HEK293 (cell line): ENCODE data around the gene CSMD2.

Source experiments
- CTCF ChIA-PET: fragments of 350-600 bp; formaldehyde crosslinking; extraction: SDS; loops from one replicate; lab custom pipeline; 2021; ENCODE audit warnings: antibody characterized with exemption; lab: Yijun Ruan, JAX
- POLR2A ChIA-PET: fragments of 300-600 bp; formaldehyde crosslinking; extraction: SDS; loops from one replicate; lab custom pipeline; 2020; ENCODE audit warnings: antibody characterized with exemption, inconsistent platforms; lab: Yijun Ruan, JAX
- H3K27ac ChIP-seq: fragments of 200-500 bp; sonication (Bioruptor generic); 2 replicates; pipeline ENCODE4 v1.5.1; 2014; ENCODE audit warnings: low read depth, low read length, control low read depth, inconsistent platforms; ENCODE audit errors: extremely low read depth
- H3K36me3 ChIP-seq, 2 experiments: fragments of 200-500 bp in 1 of 2; sonication (Bioruptor generic) in 1 of 2; 1 replicate in 1 of 2; 2 replicates in 1 of 2; pipeline ENCODE4 v1.5.1; 2014 to 2017; ENCODE audit warnings: inconsistent platforms in 2 of 2, low read length in 2 of 2; ENCODE audit not compliant: control insufficient read depth in 2 of 2, insufficient read depth in 1 of 2
- H3K4me1 ChIP-seq: fragments of 200-500 bp; sonication (Bioruptor generic); 2 replicates; pipeline ENCODE4 v1.5.1; 2014; ENCODE audit warnings: mild to moderate bottlenecking, low read length, inconsistent platforms; ENCODE audit not compliant: control insufficient read depth, insufficient read depth
- H3K4me3 ChIP-seq: 2 replicates; pipeline ENCODE4 v1.5.1; 2011; ENCODE audit warnings: low read depth, mild to moderate bottlenecking, control low read depth, low read length, moderate library complexity
- H3K9me3 ChIP-seq: fragments of 200-500 bp; sonication (Bioruptor generic); 2 replicates; pipeline ENCODE4 v1.5.1; 2014; ENCODE audit warnings: low read depth, low read length, inconsistent platforms; ENCODE audit not compliant: control insufficient read depth, insufficient read depth
- BCL11B ChIP-seq: fragments of 450-650 bp; formaldehyde crosslinking; IDR thresholded peaks from 2 replicates; pipeline ENCODE4 v1.5.1; 2016; ENCODE audit warnings: low read depth, missing biosample characterization, missing genetic modification characterization
- GLIS2 ChIP-seq: fragments of 450-650 bp; formaldehyde crosslinking; IDR thresholded peaks from 2 replicates; pipeline ENCODE4 v1.5.1; 2016; ENCODE audit warnings: missing biosample characterization, missing genetic modification characterization
- MEIS1 ChIP-seq: sonication (generic); formaldehyde crosslinking; IDR thresholded peaks from 2 replicates; pipeline ENCODE4 v1.8.1; 2022; ENCODE audit warnings: missing genetic modification reagents, mild to moderate bottlenecking, borderline replicate concordance
- MZF1 ChIP-seq: fragments of 450-650 bp; formaldehyde crosslinking; IDR thresholded peaks from 2 replicates; pipeline ENCODE4 v1.5.1; 2017; ENCODE audit warnings: missing biosample characterization, missing genetic modification characterization, borderline replicate concordance
- SALL2 ChIP-seq: fragments of 450-650 bp; formaldehyde crosslinking; IDR thresholded peaks from 2 replicates; pipeline ENCODE4 v1.5.0; 2017; ENCODE audit warnings: missing biosample characterization, mild to moderate bottlenecking, missing genetic modification characterization, borderline replicate concordance
- SETDB1 ChIP-seq: IDR thresholded peaks from one replicate; pipeline ENCODE4 v1.6.1; 2017; ENCODE audit warnings: mild to moderate bottlenecking, low read length, moderate library complexity, mixed read lengths; ENCODE audit not compliant: insufficient read length
- ZBTB7A ChIP-seq: fragments of 450-650 bp; formaldehyde crosslinking; IDR thresholded peaks from 2 replicates; pipeline ENCODE4 v1.5.1; 2016; ENCODE audit warnings: low read depth, missing biosample characterization, missing genetic modification characterization
- ZFHX2 ChIP-seq: fragments of 450-650 bp; formaldehyde crosslinking; conservative IDR thresholded peaks from 2 replicates; pipeline ENCODE4 v1.5.1; 2016; ENCODE audit warnings: missing biosample characterization, missing genetic modification characterization
- ZNF155 ChIP-seq: fragments of 450-650 bp; formaldehyde crosslinking; IDR thresholded peaks from 2 replicates; pipeline ENCODE4 v1.5.1; 2016; ENCODE audit warnings: missing biosample characterization, missing genetic modification characterization
- ZNF223 ChIP-seq: fragments of 450-650 bp; formaldehyde crosslinking; IDR thresholded peaks from 2 replicates; pipeline ENCODE4 v1.5.1; 2016; ENCODE audit warnings: missing biosample characterization, missing genetic modification characterization
- ZNF266 ChIP-seq: fragments of 450-650 bp; formaldehyde crosslinking; IDR thresholded peaks from 2 replicates; pipeline ENCODE4 v1.5.1; 2016; ENCODE audit warnings: missing biosample characterization, missing genetic modification characterization, low read depth
- ZNF292 ChIP-seq: fragments of 450-650 bp; formaldehyde crosslinking; IDR thresholded peaks from 2 replicates; pipeline ENCODE4 v1.5.1; 2016; ENCODE audit warnings: low read depth, missing biosample characterization, missing genetic modification characterization, borderline replicate concordance
- ZNF335 ChIP-seq: fragments of 450-650 bp; formaldehyde crosslinking; conservative IDR thresholded peaks from 2 replicates; pipeline ENCODE4 v1.5.1; 2016; ENCODE audit warnings: missing biosample characterization, missing genetic modification characterization
- ZNF37A ChIP-seq: fragments of 450-650 bp; IDR thresholded peaks from 2 replicates; pipeline ENCODE4 v1.5.1; 2018; ENCODE audit warnings: missing biosample characterization, missing genetic modification characterization
- ZNF426 ChIP-seq: fragments of 450-650 bp; formaldehyde crosslinking; IDR thresholded peaks from 2 replicates; pipeline ENCODE4 v1.5.1; 2017; ENCODE audit warnings: missing biosample characterization, missing genetic modification characterization, mild to moderate bottlenecking, inconsistent platforms, moderate library complexity
- ZNF621 ChIP-seq: fragments of 450-650 bp; formaldehyde crosslinking; IDR thresholded peaks from 2 replicates; pipeline ENCODE4 v1.5.1; 2017; ENCODE audit warnings: missing biosample characterization, missing genetic modification characterization
- ZNF623 ChIP-seq: fragments of 450-650 bp; formaldehyde crosslinking; IDR thresholded peaks from 2 replicates; pipeline ENCODE4 v1.5.1; 2016; ENCODE audit warnings: missing biosample characterization, missing genetic modification characterization
- TF ChIP-seq, protein P1 (sequence below): fragments of 450-650 bp; formaldehyde crosslinking; IDR thresholded peaks from 2 replicates; pipeline ENCODE4 v1.5.0; 2017; ENCODE audit warnings: missing biosample characterization, missing genetic modification characterization, borderline replicate concordance
- TF ChIP-seq, protein P2 (sequence below): fragments of 450-650 bp; formaldehyde crosslinking; IDR thresholded peaks from 2 replicates; pipeline ENCODE4 v1.5.1; 2017; ENCODE audit warnings: missing biosample characterization, missing genetic modification characterization
- TF ChIP-seq, protein P3 (sequence below): fragments of 450-650 bp; formaldehyde crosslinking; optimal IDR thresholded peaks from 2 replicates; pipeline ENCODE3; 2016; ENCODE audit warnings: missing biosample characterization, mild to moderate bottlenecking, missing genetic modification characterization
- TF ChIP-seq, protein P4 (sequence below): fragments of 450-650 bp; formaldehyde crosslinking; IDR thresholded peaks from 2 replicates; pipeline ENCODE4 v1.5.1; 2017; ENCODE audit warnings: missing biosample characterization, missing genetic modification characterization
- TF ChIP-seq, protein P5 (sequence below): fragments of 450-650 bp; formaldehyde crosslinking; IDR thresholded peaks from 2 replicates; pipeline ENCODE4 v1.5.1; 2016; ENCODE audit warnings: missing biosample characterization, missing genetic modification characterization

The CSMD2 gene

DNA sequence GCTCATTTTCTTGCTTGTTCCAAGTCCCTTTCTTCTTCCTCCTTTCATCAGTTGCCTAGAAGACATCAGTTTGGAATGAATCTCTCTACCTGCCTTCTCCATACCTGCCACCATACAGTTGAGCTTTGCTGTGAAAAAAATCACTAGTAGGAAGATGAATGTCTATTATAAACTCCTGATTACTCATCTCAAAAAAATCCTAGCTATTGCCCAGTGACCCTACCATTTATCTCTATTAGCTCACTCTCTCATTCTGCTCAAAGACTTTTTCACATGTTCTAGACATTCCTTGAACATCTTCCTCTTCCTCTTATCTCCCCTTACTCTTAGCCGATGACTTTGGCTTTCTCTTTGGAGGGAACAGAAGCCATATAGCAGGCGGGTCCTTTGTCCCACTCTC is 350.9 kb downstream of the CSMD2 start:
- CTCF ChIA-PET: interaction anchor here (0.6 to 1.3 kb wide), 2 partner anchors 15 to 200 kb away, joined by 3 to 5 read pairs; no protein-coding TSS in a partner anchor
- H3K4me3 ChIP-seq: no peak overlapping the region
- TF ChIP-seq BCL11B (tag by site-specific recombination) (no peak), ZBTB7A (tag by site-specific recombination) (no peak), GLIS2 (tag by site-specific recombination) (no peak)
- TF ChIP-seq, all 188 proteins: peak for 0
- Histone ChIP-seq H3K9me3 (no peaks in the 10 kb centered on the region), H3K36me3 (no peaks in the 10 kb centered on the region), H3K27ac (no peak overlapping the region), H3K4me1 (no peaks in the 10 kb centered on the region; the same call in 1 of the 2 replicates)
- POLR2A ChIA-PET: no interaction called here

DNA sequence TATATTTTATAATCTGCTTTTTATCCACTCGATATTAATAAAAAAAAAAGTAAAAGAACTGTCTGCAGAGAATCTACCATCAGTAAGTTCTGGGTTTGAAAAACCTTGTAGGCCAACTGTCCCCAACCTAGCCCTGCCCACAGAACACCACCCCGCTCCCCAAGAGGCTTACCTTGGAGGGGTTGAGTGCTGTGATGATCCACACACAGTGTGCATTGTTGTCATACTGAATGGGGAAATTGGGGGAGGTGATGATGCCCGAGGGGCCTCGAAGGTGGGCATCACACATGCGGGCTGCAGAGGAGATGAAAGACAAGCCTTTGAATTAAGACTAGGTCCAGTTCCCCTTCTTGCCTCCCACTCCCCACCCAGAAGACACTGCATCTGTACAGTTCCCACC is 354.5 kb downstream of the CSMD2 start:
- no peak overlapping the region for H3K4me3 ChIP-seq
- TF ChIP-seq, protein P1, sequence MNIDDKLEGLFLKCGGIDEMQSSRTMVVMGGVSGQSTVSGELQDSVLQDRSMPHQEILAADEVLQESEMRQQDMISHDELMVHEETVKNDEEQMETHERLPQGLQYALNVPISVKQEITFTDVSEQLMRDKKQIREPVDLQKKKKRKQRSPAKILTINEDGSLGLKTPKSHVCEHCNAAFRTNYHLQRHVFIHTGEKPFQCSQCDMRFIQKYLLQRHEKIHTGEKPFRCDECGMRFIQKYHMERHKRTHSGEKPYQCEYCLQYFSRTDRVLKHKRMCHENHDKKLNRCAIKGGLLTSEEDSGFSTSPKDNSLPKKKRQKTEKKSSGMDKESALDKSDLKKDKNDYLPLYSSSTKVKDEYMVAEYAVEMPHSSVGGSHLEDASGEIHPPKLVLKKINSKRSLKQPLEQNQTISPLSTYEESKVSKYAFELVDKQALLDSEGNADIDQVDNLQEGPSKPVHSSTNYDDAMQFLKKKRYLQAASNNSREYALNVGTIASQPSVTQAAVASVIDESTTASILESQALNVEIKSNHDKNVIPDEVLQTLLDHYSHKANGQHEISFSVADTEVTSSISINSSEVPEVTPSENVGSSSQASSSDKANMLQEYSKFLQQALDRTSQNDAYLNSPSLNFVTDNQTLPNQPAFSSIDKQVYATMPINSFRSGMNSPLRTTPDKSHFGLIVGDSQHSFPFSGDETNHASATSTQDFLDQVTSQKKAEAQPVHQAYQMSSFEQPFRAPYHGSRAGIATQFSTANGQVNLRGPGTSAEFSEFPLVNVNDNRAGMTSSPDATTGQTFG (tag by site-specific recombination): no peak
- no peak for TF ChIP-seq ZFHX2 (tag by site-specific recombination)
- TF ChIP-seq SETDB1: no peak
- TF ChIP-seq ZNF155 (tag by site-specific recombination): no peak
- TF ChIP-seq, protein P2, sequence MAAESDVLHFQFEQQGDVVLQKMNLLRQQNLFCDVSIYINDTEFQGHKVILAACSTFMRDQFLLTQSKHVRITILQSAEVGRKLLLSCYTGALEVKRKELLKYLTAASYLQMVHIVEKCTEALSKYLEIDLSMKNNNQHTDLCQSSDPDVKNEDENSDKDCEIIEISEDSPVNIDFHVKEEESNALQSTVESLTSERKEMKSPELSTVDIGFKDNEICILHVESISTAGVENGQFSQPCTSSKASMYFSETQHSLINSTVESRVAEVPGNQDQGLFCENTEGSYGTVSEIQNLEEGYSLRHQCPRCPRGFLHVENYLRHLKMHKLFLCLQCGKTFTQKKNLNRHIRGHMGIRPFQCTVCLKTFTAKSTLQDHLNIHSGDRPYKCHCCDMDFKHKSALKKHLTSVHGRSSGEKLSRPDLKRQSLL (tag by site-specific recombination): no peak
- TF ChIP-seq ZNF621 (tag by site-specific recombination): no peak
- TF ChIP-seq MEIS1: no peak
- no peak for TF ChIP-seq MZF1 (tag by site-specific recombination)
- no peak for TF ChIP-seq ZNF426 (tag by site-specific recombination)
- no peak for TF ChIP-seq ZNF266 (tag by site-specific recombination)
- no peak for TF ChIP-seq ZNF37A (tag by site-specific recombination)
- TF ChIP-seq, protein P3, sequence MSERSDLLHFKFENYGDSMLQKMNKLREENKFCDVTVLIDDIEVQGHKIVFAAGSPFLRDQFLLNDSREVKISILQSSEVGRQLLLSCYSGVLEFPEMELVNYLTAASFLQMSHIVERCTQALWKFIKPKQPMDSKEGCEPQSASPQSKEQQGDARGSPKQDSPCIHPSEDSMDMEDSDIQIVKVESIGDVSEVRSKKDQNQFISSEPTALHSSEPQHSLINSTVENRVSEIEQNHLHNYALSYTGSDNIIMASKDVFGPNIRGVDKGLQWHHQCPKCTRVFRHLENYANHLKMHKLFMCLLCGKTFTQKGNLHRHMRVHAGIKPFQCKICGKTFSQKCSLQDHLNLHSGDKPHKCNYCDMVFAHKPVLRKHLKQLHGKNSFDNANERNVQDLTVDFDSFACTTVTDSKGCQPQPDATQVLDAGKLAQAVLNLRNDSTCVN (tag by site-specific recombination): no peak
- TF ChIP-seq SALL2: no peak
- TF ChIP-seq, protein P4, sequence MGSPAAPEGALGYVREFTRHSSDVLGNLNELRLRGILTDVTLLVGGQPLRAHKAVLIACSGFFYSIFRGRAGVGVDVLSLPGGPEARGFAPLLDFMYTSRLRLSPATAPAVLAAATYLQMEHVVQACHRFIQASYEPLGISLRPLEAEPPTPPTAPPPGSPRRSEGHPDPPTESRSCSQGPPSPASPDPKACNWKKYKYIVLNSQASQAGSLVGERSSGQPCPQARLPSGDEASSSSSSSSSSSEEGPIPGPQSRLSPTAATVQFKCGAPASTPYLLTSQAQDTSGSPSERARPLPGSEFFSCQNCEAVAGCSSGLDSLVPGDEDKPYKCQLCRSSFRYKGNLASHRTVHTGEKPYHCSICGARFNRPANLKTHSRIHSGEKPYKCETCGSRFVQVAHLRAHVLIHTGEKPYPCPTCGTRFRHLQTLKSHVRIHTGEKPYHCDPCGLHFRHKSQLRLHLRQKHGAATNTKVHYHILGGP (tag by site-specific recombination): no peak
- TF ChIP-seq, protein P5, sequence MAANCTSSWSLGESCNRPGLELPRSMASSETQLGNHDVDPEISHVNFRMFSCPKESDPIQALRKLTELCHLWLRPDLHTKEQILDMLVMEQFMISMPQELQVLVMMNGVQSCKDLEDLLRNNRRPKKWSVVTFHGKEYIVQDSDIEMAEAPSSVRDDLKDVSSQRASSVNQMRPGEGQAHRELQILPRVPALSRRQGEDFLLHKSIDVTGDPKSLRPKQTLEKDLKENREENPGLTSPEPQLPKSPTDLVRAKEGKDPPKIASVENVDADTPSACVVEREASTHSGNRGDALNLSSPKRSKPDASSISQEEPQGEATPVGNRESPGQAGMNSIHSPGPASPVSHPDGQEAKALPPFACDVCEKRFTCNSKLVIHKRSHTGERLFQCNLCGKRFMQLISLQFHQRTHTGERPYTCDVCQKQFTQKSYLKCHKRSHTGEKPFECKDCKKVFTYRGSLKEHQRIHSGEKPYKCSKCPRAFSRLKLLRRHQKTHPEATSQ (tag by site-specific recombination): no peak
- no peak for TF ChIP-seq ZNF623 (tag by site-specific recombination)
- no peak for TF ChIP-seq ZNF292 (tag by site-specific recombination)
- TF ChIP-seq ZNF335 (tag by site-specific recombination): no peak
- no peak for TF ChIP-seq ZNF223
- TF ChIP-seq, all 188 proteins: peak for 0
- Histone ChIP-seq H3K27ac (no peak overlapping the region), H3K9me3 (peaks cover 2% of the 10 kb centered on the region; the same call in 1 of the 2 replicates), H3K36me3 (no peaks in the 10 kb centered on the region), H3K4me1 (no peaks in the 10 kb centered on the region; the same call in 1 of the 2 replicates)
- ChIA-PET CTCF (interaction anchor here (1.2 kb wide), 1 partner anchor 11 kb away, joined by 3 read pairs; no protein-coding TSS in a partner anchor), POLR2A (no interaction called here)
